ENCODE data around the gene PTPRG.

The PTPRG gene

DNA sequence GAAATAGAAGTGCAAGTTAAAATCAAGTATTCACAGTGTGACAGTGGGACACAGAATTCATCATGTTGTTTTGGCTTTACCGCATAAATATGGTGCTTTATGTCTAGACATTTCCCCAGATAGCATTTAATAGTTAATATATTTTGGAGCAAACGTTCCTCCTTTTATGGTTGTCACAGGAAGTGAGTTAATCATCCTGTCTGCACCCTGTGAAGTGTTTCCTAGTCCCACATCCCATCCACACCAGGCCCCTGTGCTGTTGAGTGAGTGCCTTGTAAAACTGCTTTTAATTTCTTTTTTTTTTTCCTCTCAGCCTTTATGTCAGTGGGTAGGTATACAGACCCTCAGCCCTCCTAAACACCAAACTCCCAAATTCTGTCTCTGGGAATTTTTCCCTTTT, 418.3 kb downstream of the PTPRG start:
- no peak for TF ChIP-seq ZNF274 (IDR thresholded peaks at IDR 0.05; ENCODE audit: low read depth, low read length)
- H3K4me3 ChIP-seq (ENCODE audit: low read length): no peak overlapping the region

DNA sequence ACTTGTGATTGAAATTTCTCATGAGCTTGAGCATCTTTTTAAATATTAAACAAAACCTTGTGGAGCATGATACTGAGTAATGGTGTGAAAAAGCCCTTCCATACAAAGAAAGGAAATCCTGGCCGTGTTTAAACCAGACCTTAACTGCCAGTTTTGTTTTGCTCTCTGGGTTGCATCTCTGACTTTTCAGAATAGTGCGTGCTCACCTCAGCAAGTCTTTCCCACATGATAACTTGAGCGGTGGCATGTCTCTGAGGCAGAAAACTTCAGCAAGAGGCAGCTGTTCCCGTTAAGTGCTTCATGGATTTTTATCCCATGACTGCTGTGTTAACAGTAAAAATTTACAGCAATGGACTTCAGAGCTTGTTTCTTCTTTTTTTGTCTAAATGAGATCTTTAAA, 418.7 kb downstream of the PTPRG start:
- TF ChIP-seq ZNF274 (IDR thresholded peaks at IDR 0.05; ENCODE audit: low read depth, low read length): no peak

DNA sequence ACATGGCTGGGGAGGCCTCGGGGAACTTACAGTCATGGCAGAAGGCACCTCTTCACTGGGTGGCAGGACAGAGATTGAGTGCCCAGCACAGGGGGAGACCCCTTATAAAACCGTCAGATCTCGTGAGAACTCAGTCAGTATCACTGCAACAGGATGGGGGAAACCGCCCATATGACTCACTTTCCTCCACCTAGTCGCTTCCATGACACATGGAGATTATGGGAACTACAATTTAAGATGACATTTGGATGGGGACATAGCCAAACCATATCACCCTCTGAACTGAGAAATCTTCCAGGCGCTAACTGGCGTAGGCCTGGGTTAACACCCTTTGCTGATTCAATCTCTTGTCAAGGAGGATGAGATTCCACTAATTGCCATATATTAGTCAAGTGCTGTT, 419.7 kb downstream of the PTPRG start:
- H3K4me3 ChIP-seq (ENCODE audit: low read length): no peak overlapping the region
- TF ChIP-seq ZNF274 (IDR thresholded peaks at IDR 0.05; ENCODE audit: low read depth, low read length): no peak

More for the DNA sequence above, 418.7 kb downstream of the PTPRG start:
- no peak overlapping the region for H3K4me3 ChIP-seq (ENCODE audit: low read length)

DNA sequence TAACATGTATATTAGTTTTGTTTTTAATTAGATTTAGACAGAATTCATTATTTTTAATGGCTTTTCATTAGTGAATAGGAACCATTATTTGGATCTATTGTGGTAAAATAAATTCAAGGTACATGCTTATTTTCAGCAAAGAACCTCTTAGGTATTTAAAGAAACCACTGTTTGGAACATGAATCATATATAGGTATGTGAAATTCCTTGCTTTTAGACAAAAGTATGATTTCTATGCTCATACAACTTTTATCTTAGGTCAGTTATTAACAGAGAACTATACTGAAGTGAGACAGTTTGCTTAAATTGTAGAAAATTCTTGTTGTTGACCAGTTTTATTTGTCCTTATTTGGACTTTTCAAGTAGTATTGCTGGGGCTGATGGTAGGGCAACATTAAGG, 422.1 kb downstream of the PTPRG start:
- no peak overlapping the region for H3K4me3 ChIP-seq (ENCODE audit: low read length)
- no peak for TF ChIP-seq ZNF274 (IDR thresholded peaks at IDR 0.05; ENCODE audit: low read depth, low read length)

DNA sequence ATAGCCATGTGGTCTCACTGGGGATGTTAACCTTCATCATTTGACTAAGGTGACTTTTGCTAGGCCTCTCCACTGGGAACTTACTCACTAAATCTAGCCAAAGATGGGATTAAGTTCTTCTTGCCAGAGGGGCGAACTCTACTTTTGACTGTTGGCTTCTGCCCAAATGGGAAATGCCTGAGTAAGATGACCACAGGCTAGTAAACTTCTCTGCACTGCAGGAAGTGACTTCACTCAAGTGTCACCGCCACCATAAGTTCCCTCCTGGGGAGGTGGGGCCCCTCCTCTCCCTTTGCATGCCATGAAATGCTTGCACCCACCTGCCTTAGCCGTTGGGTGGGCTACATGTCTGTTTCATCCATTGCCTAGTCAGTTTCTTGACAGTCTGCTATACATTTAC, 423.6 kb downstream of the PTPRG start:
- no peak overlapping the region for H3K4me3 ChIP-seq (ENCODE audit: low read length)
- no peak for TF ChIP-seq ZNF274 (IDR thresholded peaks at IDR 0.05; ENCODE audit: low read depth, low read length)

DNA sequence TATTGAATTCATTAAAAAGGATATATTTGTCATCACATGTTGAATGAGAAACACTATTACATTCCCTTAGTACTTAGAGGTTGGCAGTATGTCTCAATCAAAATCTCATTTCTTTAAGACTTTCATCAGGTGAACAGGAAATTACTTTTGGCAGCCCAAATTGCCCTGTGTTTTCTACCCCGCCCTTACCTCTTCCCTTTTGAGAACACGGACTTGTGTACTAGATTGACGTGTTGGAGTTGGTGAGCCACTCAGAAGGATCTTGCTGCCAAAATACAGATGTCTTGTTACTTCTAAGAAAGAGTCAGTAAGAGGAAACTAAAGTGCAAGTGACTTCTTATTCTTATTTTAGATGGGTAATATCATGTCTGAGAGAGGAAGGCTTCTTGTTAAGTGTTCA, 425.1 kb downstream of the PTPRG start:
- H3K4me3 ChIP-seq (ENCODE audit: low read length): no peak overlapping the region
- no peak for TF ChIP-seq ZNF274 (IDR thresholded peaks at IDR 0.05; ENCODE audit: low read depth, low read length)

DNA sequence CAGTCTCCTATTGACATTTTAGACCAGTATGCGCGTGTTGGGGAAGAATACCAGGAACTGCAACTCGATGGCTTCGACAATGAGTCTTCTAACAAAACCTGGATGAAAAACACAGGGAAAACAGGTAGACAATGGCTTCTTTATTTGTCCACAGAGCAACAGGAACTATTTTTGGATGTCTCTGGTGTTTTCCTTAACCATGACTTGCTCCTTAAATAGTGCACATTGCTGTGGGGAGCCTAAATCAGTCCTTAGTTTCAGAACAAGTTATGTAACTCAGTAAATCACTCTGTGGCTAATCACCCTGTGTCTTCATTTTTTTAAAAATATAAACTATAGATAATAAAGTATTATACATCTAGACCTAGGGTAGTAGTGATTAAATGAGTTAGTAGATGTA, 428.3 kb downstream of the PTPRG start:
- no peak overlapping the region for H3K4me3 ChIP-seq (ENCODE audit: low read length)
- TF ChIP-seq ZNF274 (IDR thresholded peaks at IDR 0.05; ENCODE audit: low read depth, low read length): no peak

DNA sequence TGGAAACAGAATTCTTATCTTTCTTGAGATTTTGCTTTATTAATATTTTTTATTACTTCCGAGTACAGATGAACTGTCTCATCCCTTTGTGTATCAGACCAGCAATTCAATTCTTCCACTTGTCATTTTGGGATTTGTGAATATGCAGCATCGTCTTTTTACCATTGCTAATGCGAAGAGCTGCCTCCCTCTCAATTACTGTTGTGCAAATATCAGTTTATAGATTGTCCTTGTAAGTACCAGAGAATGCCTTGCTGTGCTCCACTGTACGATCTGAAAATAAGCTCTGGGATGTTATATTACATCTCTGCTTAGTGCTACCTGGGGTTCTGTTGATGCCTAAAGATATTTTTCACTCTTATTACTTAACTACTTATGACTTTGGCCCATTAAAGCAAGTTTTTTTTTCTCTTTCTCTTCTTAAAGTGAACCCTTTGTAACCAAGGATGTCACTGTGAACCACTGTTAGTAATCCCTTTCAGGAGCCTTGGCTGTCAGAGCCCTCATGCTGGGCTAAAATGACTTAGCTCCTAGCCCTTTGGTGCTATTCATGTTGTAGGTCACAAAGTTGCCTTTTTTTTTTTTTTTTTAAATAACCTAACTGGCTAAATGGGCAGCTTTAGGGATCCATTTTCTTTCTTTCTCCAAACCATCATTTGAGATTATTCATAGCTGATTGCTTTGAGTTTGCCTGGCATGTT, 429.1 kb downstream of the PTPRG start:
- TF ChIP-seq ZNF274 (IDR thresholded peaks at IDR 0.05; ENCODE audit: low read depth, low read length): no peak
- H3K4me3 ChIP-seq (ENCODE audit: low read length): no peak overlapping the region

DNA sequence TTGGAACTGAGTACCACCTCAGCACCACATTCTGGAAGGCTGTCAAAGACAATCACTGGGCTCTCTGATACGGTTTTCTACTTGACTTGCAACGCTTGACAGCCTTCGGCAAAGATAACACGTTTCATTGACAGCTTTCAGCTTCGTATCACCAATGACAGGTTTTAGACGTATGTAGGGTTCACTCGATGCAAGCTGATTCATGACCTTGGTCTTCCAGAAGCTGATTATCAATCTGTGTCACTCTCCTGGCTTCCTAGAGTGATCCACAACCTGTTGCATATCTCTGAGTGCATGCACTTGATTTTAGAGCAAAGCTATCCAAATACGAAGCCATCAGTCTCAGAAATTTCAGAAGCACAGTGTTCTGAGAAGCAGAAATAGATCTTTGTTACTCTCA, 430.3 kb downstream of the PTPRG start:
- no peak overlapping the region for H3K4me3 ChIP-seq (ENCODE audit: low read length)
- no peak for TF ChIP-seq ZNF274 (IDR thresholded peaks at IDR 0.05; ENCODE audit: low read depth, low read length)

DNA sequence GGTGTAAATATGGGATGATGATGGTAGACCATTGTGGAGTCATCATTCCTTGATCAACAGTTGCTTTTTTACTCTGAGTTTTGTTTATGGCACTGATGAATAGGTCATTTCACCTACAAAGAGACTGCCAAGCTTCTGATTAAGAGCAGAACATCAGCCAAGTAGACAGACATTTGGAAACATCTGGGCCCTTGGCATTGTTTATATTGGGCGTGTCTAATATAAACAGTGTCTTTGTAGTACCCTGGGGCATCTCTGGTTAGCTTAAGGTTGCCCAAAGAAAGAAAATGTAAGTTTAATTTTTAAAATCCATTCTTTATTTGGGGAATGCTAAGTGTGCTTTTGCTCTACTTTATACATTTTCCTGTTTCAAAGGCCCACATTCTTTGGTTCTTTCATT, 435.0 kb downstream of the PTPRG start:
- TF ChIP-seq ZNF274 (IDR thresholded peaks at IDR 0.05; ENCODE audit: low read depth, low read length): no peak
- H3K4me3 ChIP-seq (ENCODE audit: low read length): no peak overlapping the region

DNA sequence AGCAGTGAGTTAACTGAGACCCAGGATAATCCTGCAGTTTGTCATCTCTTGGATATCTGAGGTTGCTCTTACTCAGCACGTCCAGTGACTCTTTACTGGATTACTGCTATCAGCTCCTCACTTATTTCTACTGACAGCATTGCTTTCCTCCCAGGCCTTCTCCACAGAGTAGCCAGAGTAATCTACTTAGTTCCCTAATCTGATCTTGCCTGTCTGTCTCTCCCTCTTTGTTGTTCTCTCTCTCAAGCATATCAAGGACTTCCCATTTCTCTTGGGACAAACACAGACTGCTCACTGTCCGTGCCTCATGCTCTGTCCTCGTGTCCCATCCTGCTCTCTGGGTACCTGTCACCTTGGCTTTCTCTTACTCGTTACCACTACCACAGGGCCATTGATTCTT, 435.7 kb downstream of the PTPRG start:
- no peak for TF ChIP-seq ZNF274 (IDR thresholded peaks at IDR 0.05; ENCODE audit: low read depth, low read length)
- no peak overlapping the region for H3K4me3 ChIP-seq (ENCODE audit: low read length)

DNA sequence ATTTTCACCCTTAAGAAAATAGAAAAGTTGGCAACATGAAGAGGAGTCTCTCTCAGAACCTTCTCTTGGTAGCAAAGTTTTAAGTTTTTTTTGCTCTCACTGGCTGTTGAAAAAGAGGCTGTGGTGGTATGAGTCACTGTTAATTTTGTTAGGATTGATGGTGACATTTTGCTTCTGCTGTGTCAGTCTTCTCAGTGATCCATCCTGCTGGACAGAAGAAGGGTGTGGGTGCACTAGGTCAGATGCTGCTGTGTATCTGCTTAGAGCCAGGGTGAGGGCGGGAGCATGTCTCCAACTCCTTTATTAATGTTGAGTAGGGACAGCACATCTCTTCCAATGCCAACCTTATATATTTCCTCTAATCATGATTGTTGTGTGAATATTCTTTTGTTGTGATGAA, 442.5 kb downstream of the PTPRG start:
- TF ChIP-seq ZNF274 (IDR thresholded peaks at IDR 0.05; ENCODE audit: low read depth, low read length): no peak
- no peak overlapping the region for H3K4me3 ChIP-seq (ENCODE audit: low read length)

DNA sequence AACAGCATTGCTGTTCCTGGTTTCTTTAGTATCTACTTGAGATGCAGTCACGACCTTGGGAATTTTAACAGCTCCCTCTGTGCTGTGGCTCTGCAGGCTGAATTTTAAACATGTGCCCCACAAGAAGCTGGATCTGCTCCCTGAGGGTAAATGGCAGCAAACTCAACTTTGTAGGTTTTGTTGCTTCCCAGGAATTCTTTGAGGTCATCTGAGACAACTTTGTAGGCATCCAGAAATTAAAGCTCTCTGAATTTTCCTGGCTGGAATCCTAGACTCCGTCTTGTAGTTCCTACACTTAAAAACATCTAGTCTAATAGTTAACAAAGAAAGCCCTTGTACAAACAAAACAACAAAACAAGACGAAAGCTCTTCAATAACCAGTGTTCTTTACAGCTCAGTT, 445.7 kb downstream of the PTPRG start:
- no peak overlapping the region for H3K4me3 ChIP-seq (ENCODE audit: low read length)
- TF ChIP-seq ZNF274 (IDR thresholded peaks at IDR 0.05; ENCODE audit: low read depth, low read length): no peak

DNA sequence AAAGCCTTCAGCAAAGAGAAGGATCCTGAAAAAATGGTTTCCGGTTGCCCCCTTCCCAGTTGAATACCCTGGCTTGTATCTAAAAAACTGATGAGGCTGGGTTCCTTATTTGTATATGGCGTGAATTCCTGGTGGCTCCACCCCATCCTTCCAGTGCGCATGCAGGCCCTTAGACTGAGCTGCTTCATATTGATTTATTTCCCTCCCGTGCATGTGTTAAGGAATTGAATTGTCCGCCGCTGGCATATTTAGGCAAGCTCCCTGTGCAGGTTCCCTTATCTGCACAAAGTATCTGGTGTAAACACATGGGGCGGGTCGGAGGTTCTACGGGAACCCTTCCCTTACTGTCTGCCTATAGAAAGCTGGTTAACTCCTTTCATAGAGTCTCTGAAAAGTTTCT, 449.6 kb downstream of the PTPRG start:
- no peak for TF ChIP-seq ZNF274 (IDR thresholded peaks at IDR 0.05; ENCODE audit: low read depth, low read length)

DNA sequence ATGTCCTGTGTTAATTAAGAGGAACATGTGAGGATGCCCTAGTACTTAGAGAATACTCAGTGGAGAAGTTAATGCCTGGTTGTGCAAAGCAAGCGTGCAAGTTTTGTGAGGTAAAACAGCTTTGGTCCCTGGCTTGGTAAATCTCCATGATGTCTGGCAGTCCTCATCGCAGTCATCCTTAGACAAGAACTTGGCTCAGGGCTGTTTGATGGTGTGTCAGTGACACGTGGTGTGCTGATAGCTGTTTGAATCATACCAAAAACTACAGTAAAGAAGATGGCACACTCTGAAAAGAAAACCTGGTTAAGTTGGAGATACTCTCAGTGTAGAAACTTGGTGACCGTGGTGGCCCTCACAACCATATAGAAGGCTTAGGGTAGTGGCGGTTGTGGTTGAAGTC, 450.3 kb downstream of the PTPRG start:
- no peak for TF ChIP-seq ZNF274 (IDR thresholded peaks at IDR 0.05; ENCODE audit: low read depth, low read length)
- no peak overlapping the region for H3K4me3 ChIP-seq (ENCODE audit: low read length)

More for the DNA sequence above, 449.6 kb downstream of the PTPRG start:
- H3K4me3 ChIP-seq (ENCODE audit: low read length): no peak overlapping the region

DNA sequence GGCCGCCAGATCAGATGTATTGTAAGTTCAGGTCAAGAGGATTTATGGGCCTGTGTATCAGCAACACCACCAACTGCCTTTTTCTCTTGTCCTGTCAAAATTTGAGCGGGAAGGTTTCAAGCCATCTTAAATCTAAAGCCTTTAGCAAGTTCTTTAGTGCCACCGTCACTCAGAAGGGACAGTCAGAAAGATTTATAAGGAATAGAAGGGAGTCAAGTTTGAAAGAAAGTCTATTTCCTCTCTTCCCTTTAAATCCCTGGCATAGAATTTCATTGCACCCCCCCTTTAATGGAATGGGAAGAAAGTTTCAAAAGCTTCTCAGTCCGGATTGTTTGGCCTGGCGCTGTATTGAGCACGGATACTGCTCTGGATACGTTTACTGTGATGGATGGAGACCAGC, 452.6 kb downstream of the PTPRG start:
- no peak overlapping the region for H3K4me3 ChIP-seq (ENCODE audit: low read length)
- TF ChIP-seq ZNF274 (IDR thresholded peaks at IDR 0.05; ENCODE audit: low read depth, low read length): no peak
